ENCODE results near the gene ELL.

ELL gene

GRCh38 chr19:18494267-18494607, 27.6 kb downstream of the ELL start:
- H3K9me3 ChIP-seq (ENCODE audit: insufficient read depth, low read length): no peaks in the 10 kb centered on the region
- H3K9ac ChIP-seq (ENCODE audit: insufficient read length, low read depth): no peak overlapping the region
- TF ChIP-seq ZNF274 (IDR thresholded peaks at IDR 0.05; ENCODE audit: low read depth, low read length) (no peak), SUZ12 (IDR thresholded peaks at IDR 0.05; ENCODE audit: extremely low read depth, insufficient read depth, insufficient read length) (no peak), YY1 (IDR thresholded peaks at IDR 0.05; ENCODE audit: insufficient read depth, insufficient read length) (no peak)
- H3K36me3 ChIP-seq (ENCODE audit: insufficient read depth, insufficient read length, low read length): peaks cover 8% of the 10 kb centered on the region
- DNase-seq (ENCODE audit: low read depth, low spot score): no peak
- H3K4me1 ChIP-seq (ENCODE audit: insufficient read depth, insufficient read length): peaks cover 25% of the 10 kb centered on the region
- H3K27me3 ChIP-seq (ENCODE audit: insufficient read depth, insufficient read length): no peaks in the 10 kb centered on the region
- H3K4me3 ChIP-seq (ENCODE audit: insufficient read length, low read depth): no peak overlapping the region

- no peaks in the 10 kb centered on the region for H3K9me3 ChIP-seq (ENCODE audit: insufficient read depth, low read length)
- H3K36me3 ChIP-seq (ENCODE audit: insufficient read depth, insufficient read length, low read length): peaks cover 8% of the 10 kb centered on the region
- no peaks in the 10 kb centered on the region for H3K27me3 ChIP-seq (ENCODE audit: insufficient read depth, insufficient read length)
- TF ChIP-seq ZNF274 (IDR thresholded peaks at IDR 0.05; ENCODE audit: low read depth, low read length): no peak
- no peak for TF ChIP-seq SUZ12 (IDR thresholded peaks at IDR 0.05; ENCODE audit: extremely low read depth, insufficient read depth, insufficient read length)
- no peak for TF ChIP-seq YY1 (IDR thresholded peaks at IDR 0.05; ENCODE audit: insufficient read depth, insufficient read length)
- H3K4me1 ChIP-seq (ENCODE audit: insufficient read depth, insufficient read length): peaks cover 28% of the 10 kb centered on the region
- no peak overlapping the region for H3K4me3 ChIP-seq (ENCODE audit: insufficient read length, low read depth)
- DNase-seq (ENCODE audit: low read depth, low spot score): no peak
- peak overlapping the region; percentile 36 for H3K9ac ChIP-seq (ENCODE audit: insufficient read length, low read depth)
These were observed 28.2 kb downstream of the ELL start for GRCh38 chr19:18493440-18494266.

GRCh38 chr19:18491995-18492953, 29.6 kb downstream of the ELL start:
- H3K9me3 ChIP-seq (ENCODE audit: insufficient read depth, low read length): no peaks in the 10 kb centered on the region
- H3K4me1 ChIP-seq (ENCODE audit: insufficient read depth, insufficient read length): peaks cover 28% of the 10 kb centered on the region
- no peak for DNase-seq (ENCODE audit: low read depth, low spot score)
- H3K4me3 ChIP-seq (ENCODE audit: insufficient read length, low read depth): no peak overlapping the region
- no peaks in the 10 kb centered on the region for H3K27me3 ChIP-seq (ENCODE audit: insufficient read depth, insufficient read length)
- H3K9ac ChIP-seq (ENCODE audit: insufficient read length, low read depth): no peak overlapping the region
- peaks cover 15% of the 10 kb centered on the region for H3K36me3 ChIP-seq (ENCODE audit: insufficient read depth, insufficient read length, low read length)
- TF ChIP-seq ZNF274 (IDR thresholded peaks at IDR 0.05; ENCODE audit: low read depth, low read length) (no peak), SUZ12 (IDR thresholded peaks at IDR 0.05; ENCODE audit: extremely low read depth, insufficient read depth, insufficient read length) (no peak), YY1 (IDR thresholded peaks at IDR 0.05; ENCODE audit: insufficient read depth, insufficient read length) (no peak)

GRCh38 chr19:18490728-18491127, 31.1 kb downstream of the ELL start:
- TF ChIP-seq SUZ12 (IDR thresholded peaks at IDR 0.05; ENCODE audit: extremely low read depth, insufficient read depth, insufficient read length) (no peak), YY1 (IDR thresholded peaks at IDR 0.05; ENCODE audit: insufficient read depth, insufficient read length) (no peak), ZNF274 (IDR thresholded peaks at IDR 0.05; ENCODE audit: low read depth, low read length) (no peak)
- Histone ChIP-seq H3K27me3 (ENCODE audit: insufficient read depth, insufficient read length) (no peaks in the 10 kb centered on the region), H3K9me3 (ENCODE audit: insufficient read depth, low read length) (no peaks in the 10 kb centered on the region), H3K4me1 (ENCODE audit: insufficient read depth, insufficient read length) (peaks cover 35% of the 10 kb centered on the region), H3K9ac (ENCODE audit: insufficient read length, low read depth) (no peak overlapping the region), H3K4me3 (ENCODE audit: insufficient read length, low read depth) (no peak overlapping the region), H3K36me3 (ENCODE audit: insufficient read depth, insufficient read length, low read length) (peaks cover 15% of the 10 kb centered on the region)
- DNase-seq (ENCODE audit: low read depth, low spot score): no peak

- TF ChIP-seq SUZ12 (IDR thresholded peaks at IDR 0.05; ENCODE audit: extremely low read depth, insufficient read depth, insufficient read length) (no peak), YY1 (IDR thresholded peaks at IDR 0.05; ENCODE audit: insufficient read depth, insufficient read length) (no peak), ZNF274 (IDR thresholded peaks at IDR 0.05; ENCODE audit: low read depth, low read length) (no peak)
- peak overlapping the region; percentile 57 for H3K9ac ChIP-seq (ENCODE audit: insufficient read length, low read depth)
- H3K36me3 ChIP-seq (ENCODE audit: insufficient read depth, insufficient read length, low read length): peaks cover 15% of the 10 kb centered on the region
- DNase-seq (ENCODE audit: low read depth, low spot score): no peak
- no peaks in the 10 kb centered on the region for H3K9me3 ChIP-seq (ENCODE audit: insufficient read depth, low read length)
- no peaks in the 10 kb centered on the region for H3K27me3 ChIP-seq (ENCODE audit: insufficient read depth, insufficient read length)
- peaks cover 34% of the 10 kb centered on the region for H3K4me1 ChIP-seq (ENCODE audit: insufficient read depth, insufficient read length)
- no peak overlapping the region for H3K4me3 ChIP-seq (ENCODE audit: insufficient read length, low read depth)
These were observed 32.2 kb downstream of the ELL start for GRCh38 chr19:18489627-18490184.

GRCh38 chr19:18488838-18489626, 32.8 kb downstream of the ELL start:
- Histone ChIP-seq H3K9ac (ENCODE audit: insufficient read length, low read depth) (peak overlapping the region; percentile 57), H3K4me1 (ENCODE audit: insufficient read depth, insufficient read length) (peaks cover 36% of the 10 kb centered on the region), H3K9me3 (ENCODE audit: insufficient read depth, low read length) (no peaks in the 10 kb centered on the region), H3K27me3 (ENCODE audit: insufficient read depth, insufficient read length) (no peaks in the 10 kb centered on the region), H3K4me3 (ENCODE audit: insufficient read length, low read depth) (no peak overlapping the region), H3K36me3 (ENCODE audit: insufficient read depth, insufficient read length, low read length) (peaks cover 15% of the 10 kb centered on the region)
- no peak for DNase-seq (ENCODE audit: low read depth, low spot score)
- TF ChIP-seq ZNF274 (IDR thresholded peaks at IDR 0.05; ENCODE audit: low read depth, low read length) (no peak), YY1 (IDR thresholded peaks at IDR 0.05; ENCODE audit: insufficient read depth, insufficient read length) (no peak), SUZ12 (IDR thresholded peaks at IDR 0.05; ENCODE audit: extremely low read depth, insufficient read depth, insufficient read length) (no peak)
